Tibial artery (tissue), 4 donors: ENCODE data around the gene RPS2.

ENCODE experiments used
- DNase-seq, 2 donors: peaks; one replicate each; pipeline ENCODE4 v3.0.0-alpha.2; 2019
- H3K27ac ChIP-seq, 2 donors: fragments of 200-600 bp; sonication (generic) in 1 of 2; 1 replicate in 1 of 2; 2 replicates in 1 of 2; pipeline ENCODE4 v1.5.1; 2018 to 2019; ENCODE audit warnings: mild to moderate bottlenecking in 1 of 2
- H3K27me3 ChIP-seq, 2 donors: fragments of 200-600 bp; sonication (generic) in 1 of 2; one replicate each; pipeline versions ENCODE4 v1.5.1 to v1.6.0; 2016 to 2019
- H3K36me3 ChIP-seq, 3 donors: fragments of 200-600 bp; sonication (generic) in 2 of 3; one replicate each; pipeline ENCODE4 v1.5.1; 2016 to 2019; ENCODE audit warnings: mild to moderate bottlenecking in 2 of 3
- H3K4me1 ChIP-seq, 4 donors: fragments of 200-600 bp; sonication (generic) in 2 of 4; 1 replicate in 3 of 4; 2 replicates in 1 of 4; pipeline ENCODE4 v1.5.1; 2016 to 2019
- H3K4me3 ChIP-seq, 2 donors: fragments of 200-600 bp; sonication (generic) in 1 of 2; 1 replicate in 1 of 2; 2 replicates in 1 of 2; pipeline ENCODE4 v1.5.1; 2018 to 2019; ENCODE audit warnings: mild to moderate bottlenecking in 2 of 2
- H3K9me3 ChIP-seq, 3 donors: fragments of 200-600 bp; sonication (generic) in 1 of 3; one replicate each; pipeline ENCODE4 v1.5.1; 2016 to 2019
- CTCF ChIP-seq, 2 experiments: fragments of 200-600 bp in 1 of 2; fragments of 450-650 bp in 1 of 2; IDR thresholded peaks; one replicate each; pipeline ENCODE4 v1.5.1; 2017 to 2019; ENCODE audit warnings: antibody characterized with exemption in 2 of 2, mild to moderate bottlenecking in 1 of 2, moderate library complexity in 1 of 2
- intact Hi-C: fragments of 100-400 bp; cut with DNase I; formaldehyde crosslinking; loops from one replicate; pipeline ENCODE4 v1.15.0; 2023; ENCODE audit warnings: low total_unique reads

The RPS2 gene

GRCh38 chr16:2008631-2009163, 44.1 kb upstream of the RPS2 start:
- peaks cover 0 to 60% (median 58%) of the 10 kb centered on the region in 4 donors for H3K4me1 ChIP-seq
- intact Hi-C loops = no loop called here
- no peaks in the 10 kb centered on the region for H3K9me3 ChIP-seq
- TF ChIP-seq CTCF (IDR thresholded peaks at IDR 0.05) = no peak
- peak overlapping the region; percentile 76 to 84 for H3K27ac ChIP-seq
- H3K27me3 ChIP-seq = no peaks in the 10 kb centered on the region
- H3K36me3 ChIP-seq = peaks cover 0 to 6% (median 0%) of the 10 kb centered on the region in 3 donors
- DNase-seq = no peak
- peak overlapping the region; percentile 90 to 99 for H3K4me3 ChIP-seq

- intact Hi-C loops = no loop called here
Observed at GRCh38 chr16:2008009-2008526, 43.4 kb upstream of the RPS2 start.

GRCh38 chr16:2007081-2007836, 42.6 kb upstream of the RPS2 start:
- Histone ChIP-seq H3K4me1 (peaks cover 0 to 62% (median 59%) of the 10 kb centered on the region in 4 donors), H3K27ac (no peak overlapping the region), H3K36me3 (peaks cover 12 to 21% (median 13%) of the 10 kb centered on the region in 3 donors), H3K9me3 (no peaks in the 10 kb centered on the region), H3K27me3 (no peaks in the 10 kb centered on the region), H3K4me3 (peak overlapping the region in 1 of 2 donors; percentile 90)
- intact Hi-C loops = no loop called here
- no peak for DNase-seq
- no peak for TF ChIP-seq CTCF (IDR thresholded peaks at IDR 0.05)

More at GRCh38 chr16:2008009-2008526, 43.4 kb upstream of the RPS2 start:
- peak overlapping the region; percentile 90 to 99 for H3K4me3 ChIP-seq
- H3K27ac ChIP-seq = no peak overlapping the region
- H3K36me3 ChIP-seq = peaks cover 4 to 13% (median 5%) of the 10 kb centered on the region in 3 donors
- peaks cover 0 to 62% (median 59%) of the 10 kb centered on the region in 4 donors for H3K4me1 ChIP-seq
- no peaks in the 10 kb centered on the region for H3K27me3 ChIP-seq
- H3K9me3 ChIP-seq = no peaks in the 10 kb centered on the region
- TF ChIP-seq CTCF (IDR thresholded peaks at IDR 0.05) = no peak
- no peak for DNase-seq

GRCh38 chr16:2006317-2006716, 41.7 kb upstream of the RPS2 start:
- Histone ChIP-seq H3K9me3 (no peaks in the 10 kb centered on the region), H3K4me1 (peaks cover 0 to 62% (median 59%) of the 10 kb centered on the region in 4 donors), H3K4me3 (no peak overlapping the region), H3K27me3 (no peaks in the 10 kb centered on the region), H3K36me3 (peaks cover 22 to 30% (median 23%) of the 10 kb centered on the region in 3 donors), H3K27ac (no peak overlapping the region)
- intact Hi-C loops = no loop called here
- TF ChIP-seq CTCF (IDR thresholded peaks at IDR 0.05) = no peak
- DNase-seq = no peak

GRCh38 chr16:2005646-2006045, 41.0 kb upstream of the RPS2 start:
- intact Hi-C loops = no loop called here
- DNase-seq = no peak
- Histone ChIP-seq H3K4me3 (no peak overlapping the region), H3K9me3 (no peaks in the 10 kb centered on the region), H3K36me3 (peaks cover 27 to 37% (median 29%) of the 10 kb centered on the region in 3 donors), H3K27ac (no peak overlapping the region), H3K4me1 (peaks cover 0 to 62% (median 59%) of the 10 kb centered on the region in 4 donors), H3K27me3 (no peaks in the 10 kb centered on the region)
- no peak for TF ChIP-seq CTCF (IDR thresholded peaks at IDR 0.05)
